HG02759 (cell line): ENCODE measurements around the gene SCARB1.

ENCODE experiments used
- ATAC-seq: cut with Tn5 transposase; IDR thresholded peaks from one replicate; pipeline ENCODE4 v1.9.1; 2021; ENCODE audit warnings: mild to moderate bottlenecking, moderate library complexity; ENCODE audit not compliant: unreplicated experiment

The SCARB1 gene

GRCh38 chr12:124762791-124763593 lies 100.7 kb downstream of the SCARB1 start:
- no peak for ATAC-seq

- ATAC-seq: no peak
These were observed 101.3 kb downstream of the SCARB1 start for GRCh38 chr12:124762384-124762783.

GRCh38 chr12:124761871-124762270 lies 101.8 kb downstream of the SCARB1 start:
- no peak for ATAC-seq

GRCh38 chr12:124761056-124761455 lies 102.6 kb downstream of the SCARB1 start:
- ATAC-seq: no peak

GRCh38 chr12:124760560-124760959 lies 103.1 kb downstream of the SCARB1 start:
- ATAC-seq: no peak

GRCh38 chr12:124759841-124760503 lies 103.7 kb downstream of the SCARB1 start:
- ATAC-seq: no peak

- ATAC-seq: no peak
These were observed 105.1 kb downstream of the SCARB1 start for GRCh38 chr12:124758266-124759220.

- no peak for ATAC-seq
These were observed 106.3 kb downstream of the SCARB1 start for GRCh38 chr12:124757329-124757728.

- ATAC-seq: no peak
These were observed 106.9 kb downstream of the SCARB1 start for GRCh38 chr12:124756760-124757159.

GRCh38 chr12:124756166-124756565 lies 107.5 kb downstream of the SCARB1 start:
- ATAC-seq: no peak

GRCh38 chr12:124755801-124756148 lies 107.9 kb downstream of the SCARB1 start:
- no peak for ATAC-seq

GRCh38 chr12:124754949-124755800 lies 108.5 kb downstream of the SCARB1 start:
- ATAC-seq: no peak

GRCh38 chr12:124754491-124754890 lies 109.2 kb downstream of the SCARB1 start:
- no peak for ATAC-seq

GRCh38 chr12:124753993-124754392 lies 109.7 kb downstream of the SCARB1 start:
- ATAC-seq: no peak

GRCh38 chr12:124753228-124753591 lies 110.5 kb downstream of the SCARB1 start:
- no peak for ATAC-seq

- ATAC-seq: no peak
These were observed 111.0 kb downstream of the SCARB1 start for GRCh38 chr12:124752437-124753227.

GRCh38 chr12:124751654-124752355 lies 111.9 kb downstream of the SCARB1 start:
- no peak for ATAC-seq

- ATAC-seq: no peak
These were observed 112.7 kb downstream of the SCARB1 start for GRCh38 chr12:124750787-124751471.
